Skeletal muscle tissue (tissue), 4 donors: ENCODE measurements around the gene GLCCI1. TPM values are rescaled to one million over a fixed set of nuclear protein-coding genes. Genes with fewer than 3 reads are reported as not detected.

Source experiments
- H3K27ac ChIP-seq: one replicate; pipeline ENCODE4 v1.7.0; 2013; ENCODE audit warnings: mild to moderate bottlenecking, low read depth, low read length, inconsistent platforms
- H3K27me3 ChIP-seq, 3 donors: one replicate each; pipeline ENCODE4 v1.7.0; 2013; ENCODE audit warnings: low read length in 3 of 3; ENCODE audit not compliant: control insufficient read depth in 3 of 3, insufficient read depth in 3 of 3
- H3K36me3 ChIP-seq, 3 donors: one replicate each; pipeline ENCODE4 v1.7.0; 2013; ENCODE audit warnings: low read length in 3 of 3; ENCODE audit not compliant: control insufficient read depth in 3 of 3, insufficient read depth in 3 of 3
- H3K4me1 ChIP-seq, 3 donors: one replicate each; pipeline ENCODE4 v1.7.0; 2013; ENCODE audit warnings: low read length in 3 of 3, mild to moderate bottlenecking in 3 of 3; ENCODE audit not compliant: control insufficient read depth in 3 of 3, insufficient read depth in 3 of 3
- H3K4me3 ChIP-seq, 3 donors: one replicate each; pipeline ENCODE4 v1.7.0; 2013; ENCODE audit warnings: low read length in 3 of 3
- H3K9ac ChIP-seq, 3 donors: one replicate each; pipeline ENCODE4 v1.7.0; 2013; ENCODE audit warnings: low read length in 3 of 3, mild to moderate bottlenecking in 3 of 3, moderate library complexity in 2 of 3, low read depth in 1 of 3
- H3K9me3 ChIP-seq, 3 donors: one replicate each; pipeline ENCODE4 v1.7.0; 2013; ENCODE audit warnings: low read length in 3 of 3; ENCODE audit not compliant: control insufficient read depth in 3 of 3
- total RNA-seq: library from RNA; depleted of rRNA; stranded (reverse); fragments of >200 nt; gene quantifications from one replicate; pipeline ENCODE4 v1.2.3, GENCODE V29; 2014
- donor health status: Osteomylitis.

The GLCCI1 gene
- total RNA-seq, 1 donor from 2014 or later = 15.1 TPM

DNA sequence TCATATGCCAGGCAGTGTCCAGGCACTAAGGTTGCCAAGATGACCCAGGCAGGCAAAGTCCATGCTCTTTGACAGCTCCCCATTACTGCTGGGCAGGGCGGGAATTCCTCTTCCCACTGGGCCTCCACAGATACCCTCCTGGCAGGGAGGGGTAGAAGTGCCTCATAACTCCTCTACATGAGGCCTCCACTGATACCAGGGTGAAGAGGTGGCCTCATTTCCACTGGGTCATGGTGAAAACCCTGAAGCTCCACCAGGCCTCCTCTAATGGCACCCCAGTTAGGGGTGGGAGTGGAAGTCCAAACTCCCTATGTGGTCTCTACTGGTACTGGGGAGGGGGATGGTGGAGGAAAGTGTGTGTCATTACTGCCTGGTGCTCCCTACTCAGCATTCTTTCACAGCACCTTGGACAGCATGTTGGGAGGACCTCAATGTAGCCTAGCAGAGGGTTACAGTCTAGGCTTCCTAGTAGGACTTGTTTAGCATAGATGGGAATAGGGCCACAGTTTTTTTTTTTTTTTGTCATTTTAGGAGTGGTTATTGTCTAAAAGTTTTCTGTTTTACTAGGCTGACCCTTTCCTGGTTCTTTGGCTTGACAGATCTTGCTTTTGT, 34.6 kb upstream of the GLCCI1 start:
- Histone ChIP-seq H3K4me1 (no peaks in the 10 kb centered on the region), H3K27me3 (no peaks in the 10 kb centered on the region), H3K4me3 (no peak overlapping the region), H3K27ac (no peak overlapping the region), H3K36me3 (no peaks in the 10 kb centered on the region), H3K9ac (no peak overlapping the region), H3K9me3 (no peaks in the 10 kb centered on the region)

DNA sequence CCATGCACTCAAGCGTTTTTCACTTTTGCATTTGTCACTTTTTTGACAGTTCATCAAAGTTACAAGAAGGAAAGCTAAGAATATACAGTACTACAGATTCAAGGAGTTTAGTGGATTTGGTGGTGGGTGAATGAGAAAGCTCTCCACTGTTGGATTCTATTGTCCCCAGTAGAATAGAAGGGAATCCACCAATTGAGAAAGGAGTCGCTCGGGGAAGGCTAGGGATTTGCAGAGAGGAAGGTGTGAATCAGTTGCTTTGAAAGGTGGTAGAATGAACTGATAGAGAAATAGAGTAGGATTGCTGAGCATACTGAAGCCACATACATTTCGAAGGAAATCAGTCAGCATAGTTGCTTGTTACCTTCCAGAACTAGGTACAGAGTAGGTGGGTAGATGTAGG, 33.7 kb upstream of the GLCCI1 start:
- H3K4me1 ChIP-seq = no peaks in the 10 kb centered on the region
- no peak overlapping the region for H3K27ac ChIP-seq
- no peak overlapping the region for H3K9ac ChIP-seq
- no peaks in the 10 kb centered on the region for H3K36me3 ChIP-seq
- no peaks in the 10 kb centered on the region for H3K9me3 ChIP-seq
- no peak overlapping the region for H3K4me3 ChIP-seq
- no peaks in the 10 kb centered on the region for H3K27me3 ChIP-seq

DNA sequence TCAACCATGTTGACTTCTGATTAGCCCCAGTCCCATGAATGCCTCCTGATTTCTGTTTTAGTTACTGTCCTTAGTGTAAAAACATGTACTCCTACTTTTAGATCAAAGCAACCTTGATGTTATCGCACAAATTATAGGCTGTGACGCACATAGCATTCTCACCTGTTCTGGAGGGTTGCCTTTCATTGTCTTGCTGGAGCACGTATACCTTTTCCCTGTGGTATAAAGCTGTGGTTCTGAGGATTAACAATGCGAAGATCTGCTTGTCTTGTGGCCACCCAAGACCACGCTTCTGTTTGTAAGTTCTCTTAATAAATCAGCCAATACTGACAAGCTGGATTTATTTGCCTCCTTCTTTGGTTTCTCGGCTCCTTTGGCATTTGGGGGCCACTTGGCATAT, 30.1 kb upstream of the GLCCI1 start:
- Histone ChIP-seq H3K9me3 (no peaks in the 10 kb centered on the region), H3K9ac (no peak overlapping the region), H3K4me3 (no peak overlapping the region), H3K27ac (no peak overlapping the region), H3K4me1 (no peaks in the 10 kb centered on the region), H3K36me3 (no peaks in the 10 kb centered on the region), H3K27me3 (no peaks in the 10 kb centered on the region)

- H3K9ac ChIP-seq = no peak overlapping the region
- H3K4me3 ChIP-seq = no peak overlapping the region
- H3K27me3 ChIP-seq = no peaks in the 10 kb centered on the region
- no peaks in the 10 kb centered on the region for H3K36me3 ChIP-seq
- no peaks in the 10 kb centered on the region for H3K9me3 ChIP-seq
- H3K27ac ChIP-seq = no peak overlapping the region
- peaks cover 0 to 14% (median 3%) of the 10 kb centered on the region in 3 donors for H3K4me1 ChIP-seq
Measured at GRCh38 chr7:7943951-7944350, 24.6 kb upstream of the GLCCI1 start.

GRCh38 chr7:7944619-7945282, 23.8 kb upstream of the GLCCI1 start:
- Histone ChIP-seq H3K36me3 (no peaks in the 10 kb centered on the region), H3K27ac (peak overlapping the region; percentile 32), H3K27me3 (no peaks in the 10 kb centered on the region), H3K9me3 (no peaks in the 10 kb centered on the region), H3K4me3 (peak overlapping the region in 1 of 3 donors; percentile 47), H3K9ac (peak overlapping the region in 2 of 3 donors; percentile 12 to 46), H3K4me1 (peaks cover 0 to 14% (median 3%) of the 10 kb centered on the region in 3 donors)

DNA sequence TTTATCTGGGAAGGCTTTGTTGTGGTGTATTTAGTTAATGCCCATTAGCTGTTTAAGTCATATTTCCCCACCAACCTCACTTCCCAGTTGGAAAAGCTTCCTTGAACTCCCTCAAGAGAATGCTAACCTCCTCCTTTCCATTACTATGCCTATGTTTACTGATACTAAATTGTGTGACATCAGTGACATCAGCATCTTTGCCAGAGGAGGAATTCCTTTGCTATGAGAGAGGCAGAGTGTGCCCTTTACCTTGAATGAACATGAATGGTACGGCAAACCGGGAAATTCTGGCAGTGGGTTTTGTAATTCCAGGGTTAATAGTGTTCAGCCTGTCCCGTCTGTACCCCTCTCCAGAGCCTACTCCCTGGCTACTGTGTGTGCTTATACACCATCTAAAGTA, 22.1 kb upstream of the GLCCI1 start:
- no peaks in the 10 kb centered on the region for H3K27me3 ChIP-seq
- no peaks in the 10 kb centered on the region for H3K36me3 ChIP-seq
- no peak overlapping the region for H3K9ac ChIP-seq
- no peak overlapping the region for H3K4me3 ChIP-seq
- H3K9me3 ChIP-seq = no peaks in the 10 kb centered on the region
- no peak overlapping the region for H3K27ac ChIP-seq
- H3K4me1 ChIP-seq = peaks cover 0 to 14% (median 3%) of the 10 kb centered on the region in 3 donors

- no peaks in the 10 kb centered on the region for H3K27me3 ChIP-seq
- H3K4me3 ChIP-seq = no peak overlapping the region
- no peak overlapping the region for H3K27ac ChIP-seq
- peaks cover 0 to 14% (median 3%) of the 10 kb centered on the region in 3 donors for H3K4me1 ChIP-seq
- H3K9ac ChIP-seq = no peak overlapping the region
- no peaks in the 10 kb centered on the region for H3K36me3 ChIP-seq
- H3K9me3 ChIP-seq = no peaks in the 10 kb centered on the region
Measured at GRCh38 chr7:7948232-7948631, 20.4 kb upstream of the GLCCI1 start.

DNA sequence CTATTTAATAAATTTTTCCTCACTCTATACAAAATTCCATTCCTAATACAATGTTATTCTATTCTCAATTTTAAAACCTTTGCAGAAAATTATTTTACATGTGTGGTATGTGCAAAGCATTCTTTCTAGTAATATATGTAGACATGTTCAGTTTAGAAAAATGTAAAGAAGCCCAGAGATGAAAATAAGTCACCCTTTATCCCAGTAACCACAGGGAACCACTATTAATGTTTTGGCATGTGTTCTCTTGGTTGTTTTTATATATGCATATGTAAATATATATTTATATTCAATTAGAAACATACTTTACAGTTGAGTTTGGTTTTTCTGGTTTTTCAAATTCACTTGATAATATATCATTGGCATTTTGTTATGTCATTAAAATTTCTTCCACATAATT, 14.8 kb upstream of the GLCCI1 start:
- Histone ChIP-seq H3K27ac (no peak overlapping the region), H3K9me3 (no peaks in the 10 kb centered on the region), H3K4me3 (no peak overlapping the region), H3K4me1 (no peaks in the 10 kb centered on the region), H3K36me3 (no peaks in the 10 kb centered on the region), H3K27me3 (no peaks in the 10 kb centered on the region), H3K9ac (no peak overlapping the region)

- no peaks in the 10 kb centered on the region for H3K4me1 ChIP-seq
- no peaks in the 10 kb centered on the region for H3K36me3 ChIP-seq
- no peaks in the 10 kb centered on the region for H3K27me3 ChIP-seq
- no peaks in the 10 kb centered on the region for H3K9me3 ChIP-seq
- H3K27ac ChIP-seq = no peak overlapping the region
- no peak overlapping the region for H3K9ac ChIP-seq
- H3K4me3 ChIP-seq = no peak overlapping the region
Measured at GRCh38 chr7:7956531-7957128, 12.0 kb upstream of the GLCCI1 start.

DNA sequence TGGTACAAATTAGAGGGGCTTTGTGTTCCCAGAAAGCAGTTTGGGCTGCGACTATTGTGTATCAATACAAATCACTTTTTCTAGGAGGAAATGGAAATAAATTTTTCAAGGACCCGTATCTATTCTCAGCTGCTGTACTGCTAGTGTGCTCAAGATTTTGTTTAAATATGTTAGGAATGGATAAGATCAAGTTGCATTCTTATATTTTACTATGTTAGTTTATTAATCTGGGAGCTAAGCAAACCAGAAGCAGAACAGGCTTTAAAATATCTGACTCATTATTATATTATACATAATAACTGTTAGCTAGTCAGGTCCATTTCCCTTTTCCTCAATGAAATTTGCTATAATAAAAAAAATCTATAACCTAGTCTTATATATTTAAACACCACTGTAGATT, 11.1 kb upstream of the GLCCI1 start:
- H3K4me1 ChIP-seq = no peaks in the 10 kb centered on the region
- no peaks in the 10 kb centered on the region for H3K27me3 ChIP-seq
- no peaks in the 10 kb centered on the region for H3K36me3 ChIP-seq
- H3K9ac ChIP-seq = no peak overlapping the region
- H3K9me3 ChIP-seq = no peaks in the 10 kb centered on the region
- H3K4me3 ChIP-seq = no peak overlapping the region
- no peak overlapping the region for H3K27ac ChIP-seq
